ENCODE results near the gene B3GNT7. TPM values are rescaled to one million over a fixed set of nuclear protein-coding genes. Genes with fewer than 3 reads are reported as not detected.

Gene B3GNT7
- polyA plus RNA-seq, 1 donor (not counting 4 experiments of a cell fraction or from before 2014, with no cell fraction given), result not detected

GRCh38 chr2:231386446-231386845 is 9.1 kb upstream of the B3GNT7 start:
- no peak overlapping the region for H3K27ac ChIP-seq (ENCODE audit: control insufficient read depth, insufficient read depth, low read length)
- no peak overlapping the region for H3K4me2 ChIP-seq (ENCODE audit: control insufficient read depth, extremely low read depth, insufficient read depth, low read depth, low read length)
- H3K27me3 ChIP-seq (ENCODE audit: control insufficient read depth, extremely low read depth, insufficient read depth, low read length), result no peaks in the 10 kb centered on the region
- no peak overlapping the region for H3K9ac ChIP-seq (ENCODE audit: control insufficient read depth, extremely low read depth, insufficient read depth, low read length)
- H3K4me3 ChIP-seq (ENCODE audit: control insufficient read depth in 2 of 3, extremely low read depth in 1 of 3, insufficient read depth in 2 of 3, low read depth in 1 of 3, low read length in 3 of 3), result no peak overlapping the region
- H3K79me2 ChIP-seq (ENCODE audit: control insufficient read depth, insufficient read depth, low read length), result no peaks in the 10 kb centered on the region
- FAIRE-seq (peak; percentile 13), DNase-seq (ENCODE audit: low read depth, low spot score) (no peak)
- H3K9me1 ChIP-seq (ENCODE audit: control insufficient read depth, extremely low read depth, insufficient read depth, low read length), result no peaks in the 10 kb centered on the region
- dilution Hi-C loops (cut with MboI; ENCODE audit: extremely low pct_ligation_motif_present, low sequenced_read_pairs), result no loop called here
- no peak for TF ChIP-seq EZH2 (IDR thresholded peaks at IDR 0.05; ENCODE audit: low read length)
- no peak for TF ChIP-seq CTCF (optimal IDR thresholded peaks at IDR 0.05 in 1 of 3, IDR thresholded peaks at IDR 0.05 in 1 of 3, conservative IDR thresholded peaks at IDR 0.05 in 1 of 3; ENCODE audit: extremely low read depth in 1 of 3, insufficient read depth in 2 of 3, low read length in 3 of 3)
- no peaks in the 10 kb centered on the region for H3K36me3 ChIP-seq (ENCODE audit: control insufficient read depth in 2 of 2, extremely low read depth in 1 of 2, insufficient read depth in 2 of 2, low read length in 2 of 2)
- H4K20me1 ChIP-seq (ENCODE audit: control insufficient read depth, extremely low read depth, insufficient read depth, low read length), result no peaks in the 10 kb centered on the region
- peaks cover 8% of the 10 kb centered on the region for H3K9me3 ChIP-seq (ENCODE audit: control insufficient read depth, low read depth, low read length)
- no peaks in the 10 kb centered on the region for H3K4me1 ChIP-seq (ENCODE audit: control insufficient read depth, extremely low read depth, insufficient read depth, low read length)
- H2AFZ ChIP-seq (ENCODE audit: control insufficient read depth, low read length), result no peak overlapping the region

DNA sequence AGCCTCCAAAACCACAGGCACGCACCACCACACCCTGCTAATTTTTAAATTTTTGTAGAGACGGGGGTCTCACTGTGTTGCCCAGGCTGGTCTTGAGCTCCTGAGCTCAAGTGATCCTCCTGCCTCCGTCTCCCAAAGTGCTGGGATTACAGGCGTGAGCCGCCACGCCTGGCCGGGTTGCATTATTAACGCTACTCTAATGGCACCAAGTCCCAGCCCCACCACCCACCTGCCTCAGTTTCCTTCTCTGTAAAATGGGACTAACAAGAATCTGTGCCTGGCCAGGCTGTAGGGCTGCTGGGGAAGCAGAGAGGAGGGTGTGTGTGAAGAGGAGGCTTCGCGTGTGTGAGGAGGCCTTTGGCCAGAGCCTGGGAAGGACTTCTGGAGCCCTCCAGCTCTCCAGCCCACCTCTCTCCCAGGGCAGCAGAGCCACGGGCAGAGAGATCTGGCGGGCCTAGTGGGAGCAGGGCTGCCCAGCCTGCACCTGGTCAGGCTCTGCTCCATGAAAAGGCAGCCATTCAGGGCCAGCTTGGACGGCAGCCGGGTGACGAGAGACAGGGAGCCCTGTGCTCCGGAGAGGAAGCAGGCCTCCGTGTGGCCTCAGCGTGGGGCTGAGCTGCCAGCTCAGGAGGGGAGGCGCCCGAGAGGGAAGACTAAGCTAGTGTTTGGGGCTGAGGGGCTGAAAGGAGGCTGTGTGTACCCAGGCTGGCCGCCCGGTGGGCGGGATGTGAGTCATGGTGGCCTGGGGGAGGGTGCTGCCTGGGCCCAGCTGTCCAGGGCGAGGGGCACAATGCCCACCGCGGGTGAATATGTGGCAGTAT is 7.4 kb upstream of the B3GNT7 start:
- FAIRE-seq (no peak), DNase-seq (ENCODE audit: low read depth, low spot score) (no peak)
- dilution Hi-C loops (cut with MboI; ENCODE audit: extremely low pct_ligation_motif_present, low sequenced_read_pairs), result no loop called here
- Histone ChIP-seq H3K4me1 (ENCODE audit: control insufficient read depth, extremely low read depth, insufficient read depth, low read length) (no peaks in the 10 kb centered on the region), H4K20me1 (ENCODE audit: control insufficient read depth, extremely low read depth, insufficient read depth, low read length) (no peaks in the 10 kb centered on the region), H3K27me3 (ENCODE audit: control insufficient read depth, extremely low read depth, insufficient read depth, low read length) (no peaks in the 10 kb centered on the region), H2AFZ (ENCODE audit: control insufficient read depth, low read length) (no peak overlapping the region), H3K27ac (ENCODE audit: control insufficient read depth, insufficient read depth, low read length) (no peak overlapping the region), H3K79me2 (ENCODE audit: control insufficient read depth, insufficient read depth, low read length) (no peaks in the 10 kb centered on the region), H3K36me3 (ENCODE audit: control insufficient read depth in 2 of 2, extremely low read depth in 1 of 2, insufficient read depth in 2 of 2, low read length in 2 of 2) (no peaks in the 10 kb centered on the region), H3K9me3 (ENCODE audit: control insufficient read depth, low read depth, low read length) (peaks cover 8% of the 10 kb centered on the region), H3K9me1 (ENCODE audit: control insufficient read depth, extremely low read depth, insufficient read depth, low read length) (no peaks in the 10 kb centered on the region), H3K4me3 (ENCODE audit: control insufficient read depth in 2 of 3, extremely low read depth in 1 of 3, insufficient read depth in 2 of 3, low read depth in 1 of 3, low read length in 3 of 3) (no peak overlapping the region), H3K4me2 (ENCODE audit: control insufficient read depth, extremely low read depth, insufficient read depth, low read depth, low read length) (no peak overlapping the region), H3K9ac (ENCODE audit: control insufficient read depth, extremely low read depth, insufficient read depth, low read length) (no peak overlapping the region)
- no peak for TF ChIP-seq CTCF (optimal IDR thresholded peaks at IDR 0.05 in 1 of 3, IDR thresholded peaks at IDR 0.05 in 1 of 3, conservative IDR thresholded peaks at IDR 0.05 in 1 of 3; ENCODE audit: extremely low read depth in 1 of 3, insufficient read depth in 2 of 3, low read length in 3 of 3)
- no peak for TF ChIP-seq EZH2 (IDR thresholded peaks at IDR 0.05; ENCODE audit: low read length)

Data from keratinocyte (primary cell).